ENCODE data around the gene TBC1D22A. TPM values are rescaled to one million over a fixed set of nuclear protein-coding genes. Genes with fewer than 3 reads are reported as not detected.

TBC1D22A gene
- total and polyA plus RNA-seq, 10 of the 15 experiments (the other 5 are each of a cell fraction or from before 2014, with no cell fraction given), result 0.63 to 44.7 (median 27.4) TPM

DNA sequence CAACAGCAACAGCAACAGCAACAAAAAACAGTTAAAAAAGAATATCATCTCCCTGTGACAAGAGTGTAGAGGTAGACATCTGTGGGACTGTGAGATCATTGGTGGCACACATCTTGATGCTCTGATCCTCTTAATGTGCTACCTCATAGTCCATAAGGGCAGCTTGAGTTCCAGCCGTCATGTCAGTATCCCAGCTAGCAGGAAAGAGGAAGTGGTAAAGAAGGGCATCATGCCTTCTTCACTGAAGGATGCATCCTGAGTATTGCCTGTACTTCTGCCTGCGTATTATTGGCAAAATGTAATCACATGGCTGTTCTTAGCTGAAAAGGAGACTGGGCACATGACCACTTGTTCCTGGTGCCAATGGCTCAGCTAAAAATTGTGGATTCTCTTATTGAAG, 314.3 kb downstream of the TBC1D22A start:
- Histone ChIP-seq H3K9me3 (replicated peaks; ENCODE audit: control insufficient read depth, insufficient read depth, low read length) (peaks cover 10% of the 10 kb centered on the region; the same call in 2 of the 3 replicates), H3K4me1 (ENCODE audit: control insufficient read depth, insufficient read depth, low read length) (no peaks in the 10 kb centered on the region), H4K20me1 (ENCODE audit: control insufficient read depth, insufficient read depth) (no peaks in the 10 kb centered on the region), H3K27me3 (replicated peaks in 1 of 2; ENCODE audit: control insufficient read depth in 2 of 2, insufficient read depth in 2 of 2, low read length in 1 of 2) (no peaks in the 10 kb centered on the region), H3K9ac (ENCODE audit: control insufficient read depth, insufficient read depth, low read length) (no peak overlapping the region), H3K36me3 (ENCODE audit: control insufficient read depth in 2 of 2, insufficient read depth in 2 of 2, low read length in 1 of 2) (peaks cover 0 to 7% of the 10 kb centered on the region in 2 experiments; a peak in 2 of 4 replicates), H2AFZ (ENCODE audit: control insufficient read depth, low read depth, low read length) (no peak overlapping the region), H3K4me2 (ENCODE audit: control insufficient read depth, insufficient read depth) (no peak overlapping the region), H3K4me3 (no peak overlapping the region), H3K27ac (ENCODE audit: control insufficient read depth, insufficient read depth) (no peak overlapping the region), H3K79me2 (ENCODE audit: control insufficient read depth, insufficient read depth, low read length) (no peaks in the 10 kb centered on the region)
- no TSS peak for BruUV-seq (replicated peaks)
- POLR2A ChIA-PET, result no interaction called here
- CTCF ChIA-PET, result no interaction called here
- no peak for ATAC-seq
- intact Hi-C loops (cut with micrococcal nuclease; ENCODE audit: unreplicated experiment) (no loop called here), in situ Hi-C loops (cut with MboI) (no loop called here)
- no peak for DNase-seq (ENCODE audit: low read depth, low spot score)
- TF ChIP-seq YY1 (IDR thresholded peaks at IDR 0.05; ENCODE audit: low read depth, low read length) (no peak), SPI1 (IDR thresholded peaks at IDR 0.05; ENCODE audit: borderline replicate concordance, insufficient read depth, low read depth, low read length) (peak; percentile 31; the same call in 1 of the 2 replicates), RELA (IDR thresholded peaks at IDR 0.05; ENCODE audit: borderline replicate concordance, partially characterized antibody) (no peak)
- SMC1A ChIA-PET (ENCODE audit: uncharacterized antibody, unreplicated experiment), result no interaction called here
- RAD21 ChIA-PET (ENCODE audit: unreplicated experiment), result no interaction called here
- FAIRE-seq, result no peak
- WGBS (ENCODE audit: insufficient coverage, insufficient replicate concordance, low lambda C conversion rate, missing lambda C conversion rate), result 97% methylated on average over 2 of the region's 2 CpGs

DNA sequence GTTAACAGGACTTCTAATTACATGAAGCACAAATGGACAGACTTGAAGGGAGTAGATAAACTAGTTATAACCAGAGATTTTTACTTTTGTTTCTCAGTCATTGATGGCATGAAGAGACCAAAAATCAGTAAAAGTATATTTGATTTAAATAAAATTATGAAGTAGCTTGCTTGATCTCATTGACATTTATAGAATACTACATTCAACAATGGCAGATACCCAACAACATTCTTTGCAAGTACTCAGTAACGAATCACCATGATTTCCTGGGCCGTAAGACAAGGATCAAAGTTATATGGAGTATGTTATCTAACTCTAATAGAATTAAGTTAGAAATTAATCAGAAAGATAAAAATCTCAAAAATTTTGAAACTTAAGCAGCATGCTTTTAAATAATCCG, 317.6 kb downstream of the TBC1D22A start:
- TF ChIP-seq CHD4 (IDR thresholded peaks at IDR 0.05) (no peak), IRF5 (IDR thresholded peaks at IDR 0.05; ENCODE audit: borderline replicate concordance) (no peak), NR2C2 (IDR thresholded peaks at IDR 0.05; ENCODE audit: borderline replicate concordance, control insufficient read depth, insufficient read length, low read depth) (no peak), KDM1A (IDR thresholded peaks at IDR 0.05; ENCODE audit: borderline replicate concordance) (no peak), RELA (IDR thresholded peaks at IDR 0.05; ENCODE audit: borderline replicate concordance, partially characterized antibody) (no peak), SMC3 (IDR thresholded peaks at IDR 0.05; ENCODE audit: borderline replicate concordance, low read length) (no peak), MLLT1 (IDR thresholded peaks at IDR 0.05) (no peak), POU2F2 (IDR thresholded peaks at IDR 0.05; ENCODE audit: borderline replicate concordance, low read depth, low read length) (no peak), STAT3 (IDR thresholded peaks at IDR 0.05; ENCODE audit: low read depth, low read length) (no peak), EP300 (IDR thresholded peaks at IDR 0.05; ENCODE audit: borderline replicate concordance in 1 of 2, control insufficient read depth in 1 of 2, low read depth in 2 of 2, low read length in 2 of 2) (no peak), PML (IDR thresholded peaks at IDR 0.05; ENCODE audit: low read length) (no peak)
- ChIA-PET RAD21 (ENCODE audit: unreplicated experiment) (no interaction called here), SMC1A (ENCODE audit: uncharacterized antibody, unreplicated experiment) (no interaction called here), CTCF (no interaction called here), POLR2A (no interaction called here)
- H3K4me2 ChIP-seq (ENCODE audit: control insufficient read depth, insufficient read depth), result no peak overlapping the region
- intact Hi-C loops (cut with micrococcal nuclease; ENCODE audit: unreplicated experiment), result no loop called here
- no peak overlapping the region for H3K4me3 ChIP-seq
- H3K9me3 ChIP-seq (replicated peaks; ENCODE audit: control insufficient read depth, insufficient read depth, low read length), result peaks cover 5% of the 10 kb centered on the region; the same call in 2 of the 3 replicates
- H3K79me2 ChIP-seq (ENCODE audit: control insufficient read depth, insufficient read depth, low read length), result no peaks in the 10 kb centered on the region
- H3K9ac ChIP-seq (ENCODE audit: control insufficient read depth, insufficient read depth, low read length), result no peak overlapping the region
- no peak overlapping the region for H2AFZ ChIP-seq (ENCODE audit: control insufficient read depth, low read depth, low read length)
- FAIRE-seq (no peak), ATAC-seq (no peak), DNase-seq (ENCODE audit: low read depth, low spot score) (no peak)
- in situ Hi-C loops (cut with MboI), result loop anchor here (10.0 kb wide), 1 partner anchor 55 kb away; no protein-coding TSS in a partner anchor
- H3K4me1 ChIP-seq (ENCODE audit: control insufficient read depth, insufficient read depth, low read length), result no peaks in the 10 kb centered on the region
- WGBS (ENCODE audit: insufficient coverage, insufficient replicate concordance, low lambda C conversion rate, missing lambda C conversion rate), result 94% methylated on average over 3 of the region's 3 CpGs
- BruUV-seq (replicated peaks), result no TSS peak
- no peak overlapping the region for H3K27ac ChIP-seq (ENCODE audit: control insufficient read depth, insufficient read depth)
- H3K36me3 ChIP-seq (ENCODE audit: control insufficient read depth in 2 of 2, insufficient read depth in 2 of 2, low read length in 1 of 2), result no peaks in the 10 kb centered on the region; a peak in 1 of 4 replicates
- H3K27me3 ChIP-seq (replicated peaks in 1 of 2; ENCODE audit: control insufficient read depth in 2 of 2, insufficient read depth in 2 of 2, low read length in 1 of 2), result no peaks in the 10 kb centered on the region
- H4K20me1 ChIP-seq (ENCODE audit: control insufficient read depth, insufficient read depth), result no peaks in the 10 kb centered on the region

All from GM12878 (cell line).